GM13976 (cell line): ENCODE measurements around the gene SPIRE1.

Source experiments
- DNase-seq: peaks from one replicate; pipeline ENCODE4 v3.0.0; 2012; ENCODE audit warnings: low spot score
- in situ Hi-C: fragments of 300-500 bp; cut with MboI; formaldehyde crosslinking; loops from one replicate; pipeline ENCODE4 v1.12.0; 2022; ENCODE audit warnings: low sequenced_read_pairs, mixed read lengths, inconsistent platforms; ENCODE audit not compliant: unreplicated experiment
- TF ChIP-seq, protein P1 (sequence below): IDR thresholded peaks from 2 replicates; pipeline ENCODE4 v1.5.1; 2012; ENCODE audit warnings: borderline replicate concordance, mild to moderate bottlenecking; ENCODE audit not compliant: insufficient read depth; ENCODE audit errors: extremely low read depth, missing control alignments, control extremely low read depth

SPIRE1 gene

DNA sequence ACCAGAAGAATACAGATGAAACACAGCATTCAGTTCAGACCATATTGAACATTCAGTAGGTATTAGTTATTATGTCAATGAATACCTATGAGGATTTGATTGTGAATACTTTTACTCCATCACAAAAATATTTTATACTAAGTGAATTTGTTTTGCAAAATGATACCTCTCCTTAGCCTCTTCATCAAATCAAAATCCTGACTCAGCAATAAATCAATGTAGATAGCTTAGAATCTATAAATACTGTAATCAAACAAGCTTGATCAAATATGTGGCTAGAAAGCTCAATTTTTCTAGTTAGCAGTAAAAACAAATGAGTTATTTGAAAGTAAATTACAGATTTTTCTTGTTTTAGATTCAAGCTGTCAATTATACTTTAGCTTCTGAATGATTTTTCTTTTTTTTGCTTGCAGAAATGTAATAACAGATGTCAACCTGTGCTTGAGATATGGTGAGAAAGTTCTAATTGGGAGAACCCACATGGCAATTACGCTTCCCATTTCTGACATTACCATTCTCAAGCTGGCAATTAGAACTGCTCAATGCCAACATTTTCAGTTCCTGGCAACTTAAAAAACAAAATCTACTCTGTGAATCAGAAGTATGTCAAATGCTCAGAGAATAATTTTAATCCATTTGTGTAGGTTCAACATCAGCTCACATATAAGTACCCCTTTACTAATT is 140.6 kb downstream of the SPIRE1 start:
- TF ChIP-seq, protein P1, sequence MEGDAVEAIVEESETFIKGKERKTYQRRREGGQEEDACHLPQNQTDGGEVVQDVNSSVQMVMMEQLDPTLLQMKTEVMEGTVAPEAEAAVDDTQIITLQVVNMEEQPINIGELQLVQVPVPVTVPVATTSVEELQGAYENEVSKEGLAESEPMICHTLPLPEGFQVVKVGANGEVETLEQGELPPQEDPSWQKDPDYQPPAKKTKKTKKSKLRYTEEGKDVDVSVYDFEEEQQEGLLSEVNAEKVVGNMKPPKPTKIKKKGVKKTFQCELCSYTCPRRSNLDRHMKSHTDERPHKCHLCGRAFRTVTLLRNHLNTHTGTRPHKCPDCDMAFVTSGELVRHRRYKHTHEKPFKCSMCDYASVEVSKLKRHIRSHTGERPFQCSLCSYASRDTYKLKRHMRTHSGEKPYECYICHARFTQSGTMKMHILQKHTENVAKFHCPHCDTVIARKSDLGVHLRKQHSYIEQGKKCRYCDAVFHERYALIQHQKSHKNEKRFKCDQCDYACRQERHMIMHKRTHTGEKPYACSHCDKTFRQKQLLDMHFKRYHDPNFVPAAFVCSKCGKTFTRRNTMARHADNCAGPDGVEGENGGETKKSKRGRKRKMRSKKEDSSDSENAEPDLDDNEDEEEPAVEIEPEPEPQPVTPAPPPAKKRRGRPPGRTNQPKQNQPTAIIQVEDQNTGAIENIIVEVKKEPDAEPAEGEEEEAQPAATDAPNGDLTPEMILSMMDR = no peak
- in situ Hi-C loops = no loop called here
- DNase-seq = no peak

- in situ Hi-C loops = no loop called here
- DNase-seq = no peak
- TF ChIP-seq, protein P1 = no peak
Observed at GRCh38 chr18:12516049-12516630, 141.8 kb downstream of the SPIRE1 start.

- in situ Hi-C loops = no loop called here
- no peak for DNase-seq
- TF ChIP-seq, protein P1 = no peak
Observed at GRCh38 chr18:12515550-12515949, 142.4 kb downstream of the SPIRE1 start.

DNA sequence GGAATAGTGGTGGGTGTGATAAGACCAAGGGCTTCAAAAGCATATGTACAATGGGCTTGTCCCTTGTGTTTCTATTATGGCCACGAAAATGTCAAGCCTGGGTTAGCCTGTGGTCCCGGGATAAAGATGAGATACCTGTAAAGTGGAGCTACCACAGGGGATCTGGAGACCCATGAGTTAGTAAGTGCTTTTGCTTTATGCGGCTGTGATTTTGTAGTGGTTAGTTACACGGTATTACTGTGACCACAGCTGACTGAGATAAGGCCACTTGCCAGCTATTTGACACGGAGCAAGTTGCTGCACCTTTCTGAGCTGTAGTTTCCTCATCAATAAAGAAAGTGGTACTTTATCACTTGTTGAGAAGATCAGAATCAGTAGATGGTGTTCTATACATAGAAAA is 150.9 kb downstream of the SPIRE1 start:
- DNase-seq = no peak
- TF ChIP-seq, protein P1 = no peak
- in situ Hi-C loops = no loop called here

- in situ Hi-C loops = no loop called here
- TF ChIP-seq, protein P1 = no peak
Observed at GRCh38 chr18:12500986-12501385, 156.9 kb downstream of the SPIRE1 start.

GRCh38 chr18:12497839-12498238 is 160.1 kb downstream of the SPIRE1 start:
- in situ Hi-C loops = no loop called here
- no peak for DNase-seq
- TF ChIP-seq, protein P1 = no peak

More at GRCh38 chr18:12500986-12501385, 156.9 kb downstream of the SPIRE1 start:
- DNase-seq = no peak
